Vagina (tissue), 2 donors: Measurements from ENCODE around the gene TMEM131L. TPM values are rescaled to one million over a fixed set of nuclear protein-coding genes. Genes with fewer than 3 reads are reported as not detected.

Experiments used
- DNase-seq, 2 donors: peaks; one replicate each; pipeline ENCODE4 v3.0.0-alpha.2; 2017; ENCODE audit errors: extremely low spot score in 2 of 2
- H3K27ac ChIP-seq: fragments of 200-600 bp; sonication (generic); one replicate; pipeline ENCODE4 v1.5.1; 2019
- H3K27me3 ChIP-seq: fragments of 200-600 bp; sonication (generic); one replicate; pipeline ENCODE4 v1.5.1; 2019
- H3K36me3 ChIP-seq, 2 donors: fragments of 200-600 bp; sonication (generic); one replicate each; pipeline ENCODE4 v1.5.1; 2017 to 2019
- H3K4me1 ChIP-seq: fragments of 200-600 bp; sonication (generic); one replicate; pipeline ENCODE4 v1.5.1; 2019
- H3K4me3 ChIP-seq, 2 donors: fragments of 200-600 bp; sonication (generic); 1 replicate in 1 of 2; 2 replicates in 1 of 2; pipeline ENCODE4 v1.5.1; 2016 to 2019
- H3K9me3 ChIP-seq: fragments of 200-600 bp; sonication (generic); one replicate; pipeline ENCODE4 v1.5.1; 2019
- CTCF ChIP-seq, 3 experiments: fragments of 450-650 bp in 2 of 3; fragments of 200-600 bp in 1 of 3; sonication (generic) in 1 of 3; IDR thresholded peaks; one replicate each; pipeline ENCODE4 v1.5.1; 2017 to 2019; ENCODE audit warnings: antibody characterized with exemption in 3 of 3, mild to moderate bottlenecking in 2 of 3, moderate library complexity in 2 of 3
- POLR2A ChIP-seq, 2 donors: fragments of 450-650 bp; IDR thresholded peaks; one replicate each; pipeline ENCODE4 v1.6.1; 2017; ENCODE audit warnings: antibody characterized with exemption in 2 of 2, mild to moderate bottlenecking in 2 of 2, moderate library complexity in 2 of 2
- POLR2AphosphoS5 ChIP-seq, 2 donors: sonication (generic); formaldehyde crosslinking; IDR thresholded peaks; one replicate each; pipeline ENCODE4 v1.9.0; 2017; ENCODE audit warnings: antibody characterized with exemption in 2 of 2, mild to moderate bottlenecking in 2 of 2, low read depth in 1 of 2; ENCODE audit not compliant: insufficient read depth in 1 of 2
- intact Hi-C: fragments of 100-400 bp; cut with DNase I; formaldehyde crosslinking; loops from one replicate; pipeline ENCODE4 v1.15.1; 2023
- total RNA-seq: library from RNA; depleted of rRNA; stranded (reverse); fragments of >200 nt; gene quantifications from one replicate; pipeline ENCODE4 v1.2.3, GENCODE V29; 2016

TMEM131L gene
- total RNA-seq, 1 donor from 2014 or later: 17.7 TPM

- no peaks in the 10 kb centered on the region for H3K27me3 ChIP-seq
- H3K4me1 ChIP-seq: peaks cover 46% of the 10 kb centered on the region
Observed at GRCh38 chr4:153485860-153486259, 19.7 kb downstream of the TMEM131L start.

GRCh38 chr4:153486281-153487151 lies 20.4 kb downstream of the TMEM131L start:
- Histone ChIP-seq H3K4me3 (no peak overlapping the region), H3K4me1 (peaks cover 46% of the 10 kb centered on the region), H3K27me3 (no peaks in the 10 kb centered on the region), H3K36me3 (no peaks in the 10 kb centered on the region), H3K27ac (peak overlapping the region; percentile 74), H3K9me3 (no peaks in the 10 kb centered on the region)
- intact Hi-C loops: loop anchor here (10.0 kb wide), 1 partner anchor 68 kb away; no protein-coding TSS in a partner anchor
- TF ChIP-seq POLR2A (IDR thresholded peaks at IDR 0.05) (no peak), POLR2AphosphoS5 (IDR thresholded peaks at IDR 0.05; ENCODE audit: insufficient read depth in 1 of 2, low read depth in 1 of 2) (peak; percentile 51 to 60), CTCF (IDR thresholded peaks at IDR 0.05) (no peak)
- no peak for DNase-seq

More at GRCh38 chr4:153485860-153486259, 19.7 kb downstream of the TMEM131L start:
- Histone ChIP-seq H3K27ac (no peak overlapping the region), H3K9me3 (no peaks in the 10 kb centered on the region), H3K36me3 (no peaks in the 10 kb centered on the region), H3K4me3 (no peak overlapping the region)
- no peak for DNase-seq
- TF ChIP-seq POLR2A (IDR thresholded peaks at IDR 0.05) (no peak), CTCF (IDR thresholded peaks at IDR 0.05) (no peak), POLR2AphosphoS5 (IDR thresholded peaks at IDR 0.05; ENCODE audit: insufficient read depth in 1 of 2, low read depth in 1 of 2) (no peak)
- intact Hi-C loops: loop anchor here (10.0 kb wide), 1 partner anchor 69 kb away; no protein-coding TSS in a partner anchor

GRCh38 chr4:153488006-153488891 lies 22.1 kb downstream of the TMEM131L start:
- no peaks in the 10 kb centered on the region for H3K36me3 ChIP-seq
- H3K4me1 ChIP-seq: peaks cover 41% of the 10 kb centered on the region
- no peaks in the 10 kb centered on the region for H3K9me3 ChIP-seq
- TF ChIP-seq POLR2A (IDR thresholded peaks at IDR 0.05) (no peak), CTCF (IDR thresholded peaks at IDR 0.05) (no peak), POLR2AphosphoS5 (IDR thresholded peaks at IDR 0.05; ENCODE audit: insufficient read depth in 1 of 2, low read depth in 1 of 2) (no peak)
- peak overlapping the region; percentile 4 to 20 for H3K4me3 ChIP-seq
- peak overlapping the region; percentile 74 for H3K27ac ChIP-seq
- H3K27me3 ChIP-seq: no peaks in the 10 kb centered on the region
- DNase-seq: no peak
- intact Hi-C loops: loop anchor here (10.0 kb wide), 1 partner anchor 67 kb away; no protein-coding TSS in a partner anchor

GRCh38 chr4:153489856-153490558 lies 23.8 kb downstream of the TMEM131L start:
- Histone ChIP-seq H3K27ac (no peak overlapping the region), H3K9me3 (no peaks in the 10 kb centered on the region), H3K36me3 (no peaks in the 10 kb centered on the region), H3K4me3 (no peak overlapping the region), H3K4me1 (peaks cover 41% of the 10 kb centered on the region), H3K27me3 (no peaks in the 10 kb centered on the region)
- no peak for DNase-seq
- TF ChIP-seq POLR2AphosphoS5 (IDR thresholded peaks at IDR 0.05; ENCODE audit: insufficient read depth in 1 of 2, low read depth in 1 of 2) (no peak), CTCF (IDR thresholded peaks at IDR 0.05) (no peak), POLR2A (IDR thresholded peaks at IDR 0.05) (no peak)
- intact Hi-C loops: loop anchor here (10.0 kb wide), 1 partner anchor 65 kb away; no protein-coding TSS in a partner anchor
